ENCODE data around the gene LIPC.

DNA sequence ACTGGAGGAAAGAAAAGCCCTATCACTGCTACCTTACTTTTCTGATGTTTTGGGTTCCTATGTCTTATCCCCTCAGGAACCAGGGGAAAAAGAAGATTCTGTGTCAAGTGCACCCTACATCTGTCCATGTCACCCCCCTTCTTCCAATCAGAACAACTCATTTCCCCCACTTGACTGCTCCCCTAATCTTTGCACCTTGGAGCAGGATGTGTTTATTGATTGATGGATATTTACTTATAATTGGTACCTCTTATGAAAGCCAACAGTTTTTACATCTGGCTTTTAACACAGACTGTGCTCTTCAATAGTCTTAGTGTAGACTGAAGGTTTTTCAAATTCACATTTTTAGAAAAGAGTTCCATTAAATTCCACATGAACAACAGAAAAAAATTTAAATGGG is 33.3 kb downstream of the LIPC start:
- no peak for TF ChIP-seq POLR2A (IDR thresholded peaks at IDR 0.05)
- TF ChIP-seq, protein P1, sequence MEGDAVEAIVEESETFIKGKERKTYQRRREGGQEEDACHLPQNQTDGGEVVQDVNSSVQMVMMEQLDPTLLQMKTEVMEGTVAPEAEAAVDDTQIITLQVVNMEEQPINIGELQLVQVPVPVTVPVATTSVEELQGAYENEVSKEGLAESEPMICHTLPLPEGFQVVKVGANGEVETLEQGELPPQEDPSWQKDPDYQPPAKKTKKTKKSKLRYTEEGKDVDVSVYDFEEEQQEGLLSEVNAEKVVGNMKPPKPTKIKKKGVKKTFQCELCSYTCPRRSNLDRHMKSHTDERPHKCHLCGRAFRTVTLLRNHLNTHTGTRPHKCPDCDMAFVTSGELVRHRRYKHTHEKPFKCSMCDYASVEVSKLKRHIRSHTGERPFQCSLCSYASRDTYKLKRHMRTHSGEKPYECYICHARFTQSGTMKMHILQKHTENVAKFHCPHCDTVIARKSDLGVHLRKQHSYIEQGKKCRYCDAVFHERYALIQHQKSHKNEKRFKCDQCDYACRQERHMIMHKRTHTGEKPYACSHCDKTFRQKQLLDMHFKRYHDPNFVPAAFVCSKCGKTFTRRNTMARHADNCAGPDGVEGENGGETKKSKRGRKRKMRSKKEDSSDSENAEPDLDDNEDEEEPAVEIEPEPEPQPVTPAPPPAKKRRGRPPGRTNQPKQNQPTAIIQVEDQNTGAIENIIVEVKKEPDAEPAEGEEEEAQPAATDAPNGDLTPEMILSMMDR (IDR thresholded peaks at IDR 0.05): no peak
